Thyroid gland (tissue), 4 donors: ENCODE measurements around the gene GPR155. TPM values are rescaled to one million over a fixed set of nuclear protein-coding genes. Genes with fewer than 3 reads are reported as not detected.

Experiments used
- DNase-seq, 2 donors: peaks; one replicate each; pipeline ENCODE4 v3.0.0-alpha.2; 2019
- H3K27ac ChIP-seq, 3 donors: fragments of 200-600 bp; sonication (generic); 1 replicate in 2 of 3; 2 replicates in 1 of 3; pipeline ENCODE4 v1.5.1; 2016 to 2019; ENCODE audit warnings: mild to moderate bottlenecking in 1 of 3, moderate library complexity in 1 of 3
- H3K27me3 ChIP-seq: fragments of 200-600 bp; sonication (generic); one replicate; pipeline ENCODE4 v1.5.1; 2019
- H3K36me3 ChIP-seq, 2 donors: fragments of 200-600 bp; sonication (generic); one replicate each; pipeline ENCODE4 v1.5.1; 2016 to 2019
- H3K4me1 ChIP-seq, 2 donors: fragments of 200-600 bp; sonication (generic); one replicate each; pipeline ENCODE4 v1.5.1; 2017 to 2019
- H3K4me3 ChIP-seq, 3 donors: fragments of 200-600 bp; sonication (generic); replicated peaks in 1 of 3; 1 replicate in 2 of 3; 2 replicates in 1 of 3; pipeline ENCODE4 v1.5.1; 2016; ENCODE audit warnings: mild to moderate bottlenecking in 1 of 3
- H3K9me3 ChIP-seq: fragments of 200-600 bp; sonication (generic); one replicate; pipeline ENCODE4 v1.5.1; 2017
- CTCF ChIP-seq, 6 experiments: fragments of 200-600 bp in 3 of 6; fragments of 450-650 bp in 3 of 6; sonication (generic) in 3 of 6; IDR thresholded peaks; one replicate each; pipeline ENCODE4 v1.5.1; 2016 to 2019; ENCODE audit warnings: antibody characterized with exemption in 6 of 6, mild to moderate bottlenecking in 2 of 6, inconsistent platforms in 1 of 6, moderate library complexity in 1 of 6
- POLR2A ChIP-seq, 2 donors: fragments of 450-650 bp; IDR thresholded peaks; one replicate each; pipeline ENCODE4 v1.6.1; 2017; ENCODE audit warnings: antibody characterized with exemption in 2 of 2, mild to moderate bottlenecking in 2 of 2, moderate library complexity in 1 of 2
- WGBS, 2 donors: methylation state at CpG; one replicate each; pipeline ENCODE4 v1.1.5; 2017; 5-methylcytosine and 5-hydroxymethylcytosine counted together
- intact Hi-C: fragments of 100-400 bp; cut with DNase I; formaldehyde crosslinking; loops from one replicate; pipeline ENCODE4 v1.15.1; 2023
- total RNA-seq, 4 donors: library from RNA; depleted of rRNA; stranded (reverse); fragments of >200 nt; gene quantifications; one replicate each; pipeline ENCODE4 v1.2.3, GENCODE V29; 2016

The GPR155 gene
- total RNA-seq = 10 to 100 TPM in 2 of 4 donors, 1 to 10 TPM in 2; 7.1 to 10.9 (median 10.2) TPM

- 0% methylated on average over 10 to 18 of the region's 42 CpGs for WGBS, 2 donors
- peaks cover 0 to 8% of the 10 kb centered on the region in 2 donors for H3K4me1 ChIP-seq
- peak; percentile 79 to 81 for DNase-seq
- intact Hi-C loops = no loop called here
- H3K9me3 ChIP-seq = no peaks in the 10 kb centered on the region
- no peaks in the 10 kb centered on the region for H3K36me3 ChIP-seq
- peak within 1 kb of the TSS; percentile 65 to 86 (median 79) for H3K27ac ChIP-seq
- H3K4me3 ChIP-seq = peak within 1 kb of the TSS; percentile 45 to 90 (median 82)
- peak in 1 of 2 donors; percentile 45 for TF ChIP-seq POLR2A (IDR thresholded peaks at IDR 0.05)
- TF ChIP-seq CTCF (IDR thresholded peaks at IDR 0.05) = peak in 1 of 6 experiments; percentile 33
- no peaks in the 10 kb centered on the region for H3K27me3 ChIP-seq
Observed at GRCh38 chr2:174486563-174487107, at the start of gene GPR155. Gene GPR155, minus strand, starts transcription at chr2:174487029. Its CDS starts 5,073 bp downstream, at chr2:174481956.

- no peak overlapping the region for H3K27ac ChIP-seq
- 88 to 93% methylated on average over 11 of the region's 11 CpGs for WGBS, 2 donors
- intact Hi-C loops = no loop called here
Observed at GRCh38 chr2:174535757-174536703, 49.2 kb upstream of the GPR155 start.

GRCh38 chr2:174535083-174535482 is 48.3 kb upstream of the GPR155 start:
- intact Hi-C loops = no loop called here
- Histone ChIP-seq H3K4me3 (no peak overlapping the region), H3K27me3 (no peaks in the 10 kb centered on the region), H3K36me3 (no peaks in the 10 kb centered on the region), H3K27ac (no peak overlapping the region), H3K4me1 (no peaks in the 10 kb centered on the region), H3K9me3 (no peaks in the 10 kb centered on the region)
- no peak for DNase-seq
- WGBS, 2 donors = 67 to 73% methylated on average over 3 of the region's 3 CpGs
- TF ChIP-seq CTCF (IDR thresholded peaks at IDR 0.05) = no peak

More at GRCh38 chr2:174535757-174536703, 49.2 kb upstream of the GPR155 start:
- no peaks in the 10 kb centered on the region for H3K4me1 ChIP-seq
- H3K9me3 ChIP-seq = no peaks in the 10 kb centered on the region
- H3K4me3 ChIP-seq = no peak overlapping the region
- H3K36me3 ChIP-seq = no peaks in the 10 kb centered on the region
- TF ChIP-seq POLR2A (IDR thresholded peaks at IDR 0.05) (no peak), CTCF (IDR thresholded peaks at IDR 0.05) (no peak)
- no peaks in the 10 kb centered on the region for H3K27me3 ChIP-seq
- no peak for DNase-seq

GRCh38 chr2:174529916-174530315 is 43.1 kb upstream of the GPR155 start:
- DNase-seq = no peak
- H3K27me3 ChIP-seq = no peaks in the 10 kb centered on the region
- WGBS, 2 donors = 87 to 95% methylated on average over 4 of the region's 4 CpGs
- intact Hi-C loops = no loop called here
- no peaks in the 10 kb centered on the region for H3K9me3 ChIP-seq
- TF ChIP-seq POLR2A (IDR thresholded peaks at IDR 0.05) (no peak), CTCF (IDR thresholded peaks at IDR 0.05) (no peak)
- no peaks in the 10 kb centered on the region for H3K36me3 ChIP-seq
- H3K4me1 ChIP-seq = no peaks in the 10 kb centered on the region
- no peak overlapping the region for H3K27ac ChIP-seq
- H3K4me3 ChIP-seq = no peak overlapping the region

- no peak for DNase-seq
- TF ChIP-seq CTCF (IDR thresholded peaks at IDR 0.05) = no peak
- no peak for TF ChIP-seq POLR2A (IDR thresholded peaks at IDR 0.05)
- H3K4me3 ChIP-seq = no peak overlapping the region
- intact Hi-C loops = no loop called here
- H3K36me3 ChIP-seq = no peaks in the 10 kb centered on the region
- 94 to 96% methylated on average over 3 of the region's 3 CpGs for WGBS, 2 donors
- H3K9me3 ChIP-seq = no peaks in the 10 kb centered on the region
- no peaks in the 10 kb centered on the region for H3K27me3 ChIP-seq
- H3K27ac ChIP-seq = no peak overlapping the region
- no peaks in the 10 kb centered on the region for H3K4me1 ChIP-seq
Observed at GRCh38 chr2:174527959-174528358, 41.1 kb upstream of the GPR155 start.
